ENCODE results near the gene EVC.
"Not testable (repeated sequence)": the region's sequence is repeated elsewhere in the genome, so short reads cannot be mapped to it uniquely, and the experiment has no call there.

Gene EVC

GRCh38 chr4:5821665-5822358 is 110.8 kb downstream of the EVC start:
- DNase-seq = no peak

GRCh38 chr4:5822619-5823018 is 111.6 kb downstream of the EVC start:
- DNase-seq = no peak

- DNase-seq = no peak
Observed at GRCh38 chr4:5823542-5824211, 112.7 kb downstream of the EVC start.

GRCh38 chr4:5824227-5824626 is 113.2 kb downstream of the EVC start:
- no peak for DNase-seq

GRCh38 chr4:5824635-5825034 is 113.6 kb downstream of the EVC start:
- DNase-seq = no peak

- DNase-seq = no peak
Observed at GRCh38 chr4:5825321-5826041, 114.5 kb downstream of the EVC start.

GRCh38 chr4:5826437-5827107 is 115.6 kb downstream of the EVC start:
- DNase-seq = no peak

- no peak for DNase-seq
Observed at GRCh38 chr4:5827108-5828004, 116.4 kb downstream of the EVC start.

GRCh38 chr4:5828005-5828391 is 117.0 kb downstream of the EVC start:
- no peak for DNase-seq

GRCh38 chr4:5836943-5837342 is 125.9 kb downstream of the EVC start:
- no peak for DNase-seq

- not testable (repeated sequence) for DNase-seq
Observed at GRCh38 chr4:5837483-5837882, 126.5 kb downstream of the EVC start.

GRCh38 chr4:5839332-5839731 is 128.3 kb downstream of the EVC start:
- no peak for DNase-seq

GRCh38 chr4:5839751-5840674 is 129.0 kb downstream of the EVC start:
- DNase-seq = no peak

- no peak for DNase-seq
Observed at GRCh38 chr4:5842456-5842855, 131.5 kb downstream of the EVC start.

- no peak for DNase-seq
Observed at GRCh38 chr4:5843573-5844530, 132.9 kb downstream of the EVC start.

- no peak for DNase-seq
Observed at GRCh38 chr4:5845035-5845905, 134.3 kb downstream of the EVC start.

GRCh38 chr4:5851637-5852301 is 140.8 kb downstream of the EVC start:
- DNase-seq = no peak

GRCh38 chr4:5852523-5853202 is 141.7 kb downstream of the EVC start:
- DNase-seq = no peak
